PFSK-1 (cell line): Measurements from ENCODE around the gene G0S2.

ENCODE experiments used
- FOXP2 ChIP-seq: optimal IDR thresholded peaks from 2 replicates; pipeline ENCODE3; 2011; ENCODE audit warnings: borderline replicate concordance, control low read depth, inconsistent platforms; ENCODE audit not compliant: insufficient read depth; ENCODE audit errors: extremely low read length, extremely low read depth
- POLR2AphosphoS5 ChIP-seq: IDR thresholded peaks from 2 replicates; pipeline ENCODE4 v1.6.1; 2012; ENCODE audit warnings: low read depth, mild to moderate bottlenecking, control low read depth, low read length, moderate library complexity
- REST ChIP-seq, 2 experiments: IDR thresholded peaks; 2 replicates each; pipeline versions ENCODE4 v1.6.1 to v1.8.0; 2011 to 2012; ENCODE audit warnings: low read depth in 2 of 2, low read length in 2 of 2, control low read depth in 1 of 2, inconsistent platforms in 1 of 2, mild to moderate bottlenecking in 1 of 2, moderate library complexity in 1 of 2; ENCODE audit not compliant: insufficient read depth in 1 of 2
- SIN3A ChIP-seq: IDR thresholded peaks from 2 replicates; pipeline ENCODE4 v1.6.1; 2012; ENCODE audit warnings: mild to moderate bottlenecking, low read length, moderate library complexity, borderline replicate concordance; ENCODE audit not compliant: insufficient read depth
- TAF1 ChIP-seq: IDR thresholded peaks from 2 replicates; pipeline ENCODE4 v1.6.1; 2012; ENCODE audit warnings: low read length, control low read depth, borderline replicate concordance; ENCODE audit not compliant: insufficient read depth

The G0S2 gene

GRCh38 chr1:209720326-209720725, 45.1 kb downstream of the G0S2 start:
- TF ChIP-seq POLR2AphosphoS5 (no peak), TAF1 (no peak), REST (IDR thresholded peaks at IDR 0.05; ENCODE audit: insufficient read depth in 1 of 2, low read depth in 2 of 2, low read length in 2 of 2) (no peak), FOXP2 (no peak), SIN3A (no peak)

- TF ChIP-seq POLR2AphosphoS5: no peak
- no peak for TF ChIP-seq SIN3A
- no peak for TF ChIP-seq FOXP2
- TF ChIP-seq REST (IDR thresholded peaks at IDR 0.05; ENCODE audit: insufficient read depth in 1 of 2, low read depth in 2 of 2, low read length in 2 of 2): no peak
- no peak for TF ChIP-seq TAF1
Observed at GRCh38 chr1:209720826-209721225, 45.6 kb downstream of the G0S2 start.

DNA sequence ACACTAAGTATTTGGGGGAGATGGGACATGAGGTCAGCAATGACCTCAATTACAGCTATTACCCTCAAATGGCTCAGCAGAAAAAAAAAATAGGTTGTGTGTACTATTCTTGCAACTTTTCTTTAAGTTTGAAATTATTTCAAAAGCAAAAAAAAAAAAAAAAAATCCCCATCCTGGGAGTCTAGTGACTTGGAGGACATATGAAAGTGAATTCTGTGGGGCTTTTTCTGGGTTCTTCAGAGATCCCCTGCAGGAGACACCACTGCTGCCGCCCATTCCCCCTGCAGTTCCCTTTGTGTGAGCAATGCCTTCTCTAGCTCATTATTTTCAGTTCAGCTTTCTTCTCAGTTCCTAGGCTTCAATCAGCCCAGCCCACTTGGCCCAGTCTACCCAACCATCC, 46.1 kb downstream of the G0S2 start:
- no peak for TF ChIP-seq POLR2AphosphoS5
- no peak for TF ChIP-seq TAF1
- TF ChIP-seq SIN3A: no peak
- no peak for TF ChIP-seq FOXP2
- no peak for TF ChIP-seq REST (IDR thresholded peaks at IDR 0.05; ENCODE audit: insufficient read depth in 1 of 2, low read depth in 2 of 2, low read length in 2 of 2)

- TF ChIP-seq SIN3A (no peak), POLR2AphosphoS5 (no peak), FOXP2 (no peak), TAF1 (no peak), REST (IDR thresholded peaks at IDR 0.05; ENCODE audit: insufficient read depth in 1 of 2, low read depth in 2 of 2, low read length in 2 of 2) (no peak)
Observed at GRCh38 chr1:209723265-209723664, 48.1 kb downstream of the G0S2 start.

DNA sequence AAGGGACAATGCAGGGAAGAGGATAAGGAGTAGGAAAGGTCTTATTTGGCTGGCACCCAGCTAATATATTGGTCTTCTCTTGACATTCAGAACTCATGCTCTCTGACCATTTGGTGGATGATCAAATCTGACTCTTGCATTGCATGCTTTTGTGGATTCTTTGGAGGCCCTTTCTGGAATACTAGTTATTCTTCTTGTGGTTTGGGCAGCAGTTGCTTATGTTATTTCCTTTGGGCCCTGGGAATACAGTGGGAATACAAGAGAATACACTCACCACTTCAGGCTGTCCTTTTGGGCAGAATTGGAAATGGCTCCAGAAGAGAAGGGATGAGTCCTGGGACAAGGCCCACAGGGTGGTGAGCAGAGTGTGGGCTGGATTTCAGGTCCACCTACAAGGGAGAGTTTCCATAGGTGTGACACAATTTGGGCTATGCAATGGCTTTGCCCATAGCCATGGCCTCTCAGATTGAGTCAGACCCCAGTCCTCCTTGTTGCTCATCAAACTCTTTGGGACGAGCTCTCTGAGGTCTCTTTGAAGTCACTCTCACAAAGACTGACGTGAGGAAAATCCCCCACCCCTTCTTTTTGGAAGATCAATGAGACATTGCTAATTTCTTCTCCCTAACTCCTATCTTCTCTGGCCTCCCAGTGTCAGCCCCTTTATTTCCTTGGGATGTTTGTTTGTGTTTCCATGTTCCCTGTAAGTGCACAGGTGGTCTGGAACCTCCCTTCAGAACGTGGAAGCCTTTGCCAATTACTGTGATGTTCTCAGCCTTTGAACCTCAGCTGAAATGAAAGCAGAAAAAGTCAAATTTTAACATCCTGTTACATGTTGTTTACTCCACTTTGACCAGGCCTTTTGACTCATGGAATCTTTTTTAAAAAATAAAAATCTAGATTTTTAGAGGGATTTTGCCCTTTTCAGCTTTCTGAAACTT, 48.8 kb downstream of the G0S2 start:
- TF ChIP-seq POLR2AphosphoS5: no peak
- no peak for TF ChIP-seq REST (IDR thresholded peaks at IDR 0.05; ENCODE audit: insufficient read depth in 1 of 2, low read depth in 2 of 2, low read length in 2 of 2)
- TF ChIP-seq FOXP2: no peak
- no peak for TF ChIP-seq TAF1
- TF ChIP-seq SIN3A: no peak
